ENCODE data around the gene TOX2. TPM values are rescaled to one million over a fixed set of nuclear protein-coding genes. Genes with fewer than 3 reads are reported as not detected.

Gene TOX2
- total RNA-seq, 1 donor from 2014 or later, result 2.4 TPM

DNA sequence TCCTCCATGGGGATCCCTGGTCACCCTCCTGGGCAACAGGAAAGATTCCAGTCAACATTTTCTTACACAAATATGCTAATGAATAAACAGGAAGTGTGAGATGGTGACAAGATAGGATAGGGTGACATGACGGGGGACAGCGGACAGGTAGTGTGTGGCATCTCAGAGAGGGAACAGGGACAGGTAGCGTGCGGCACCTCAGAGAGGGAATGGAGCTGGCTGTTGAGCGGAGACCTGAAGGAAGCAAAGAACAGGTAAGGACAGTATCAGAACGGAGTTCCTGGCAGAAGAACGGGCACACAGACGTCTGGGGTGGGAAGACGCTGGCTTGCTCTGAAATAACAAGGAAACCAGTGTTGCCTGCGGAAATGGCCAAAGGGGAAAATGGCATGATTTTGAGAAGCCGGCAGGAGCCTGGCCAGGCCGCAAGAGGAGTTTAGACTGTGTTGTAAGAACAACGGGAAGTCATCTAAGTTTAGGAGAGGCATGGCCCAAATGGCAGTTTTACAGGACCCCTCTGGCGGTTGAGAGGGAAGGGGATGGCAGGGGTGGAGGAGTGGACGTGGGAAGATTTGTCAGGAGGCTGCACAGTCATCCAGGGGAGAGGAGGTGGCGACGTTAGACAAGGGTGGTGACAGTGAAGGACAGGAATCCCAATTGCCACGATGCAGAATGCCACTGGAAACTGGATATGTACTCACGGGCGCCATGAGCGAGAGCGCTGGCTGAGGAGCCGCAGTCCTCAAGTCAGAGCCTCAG, 160.7 kb downstream of the TOX2 start:
- DNase-seq (ENCODE audit: low read depth, low spot score), result no peak

DNA sequence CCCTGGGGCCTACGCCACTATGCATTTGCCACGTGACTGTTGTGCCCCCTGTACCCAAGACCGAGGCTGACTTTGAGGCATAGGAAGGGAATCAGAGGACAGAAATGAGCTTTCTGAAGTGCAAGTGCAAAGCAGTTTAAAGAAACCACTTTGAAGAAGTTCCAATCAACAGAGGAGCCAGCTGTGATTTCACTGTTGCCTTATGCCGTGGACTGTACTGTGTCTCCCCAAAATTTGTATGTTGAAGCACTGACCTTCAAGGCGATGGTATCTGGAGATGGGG, 161.2 kb downstream of the TOX2 start:
- no peak for DNase-seq (ENCODE audit: low read depth, low spot score)

DNA sequence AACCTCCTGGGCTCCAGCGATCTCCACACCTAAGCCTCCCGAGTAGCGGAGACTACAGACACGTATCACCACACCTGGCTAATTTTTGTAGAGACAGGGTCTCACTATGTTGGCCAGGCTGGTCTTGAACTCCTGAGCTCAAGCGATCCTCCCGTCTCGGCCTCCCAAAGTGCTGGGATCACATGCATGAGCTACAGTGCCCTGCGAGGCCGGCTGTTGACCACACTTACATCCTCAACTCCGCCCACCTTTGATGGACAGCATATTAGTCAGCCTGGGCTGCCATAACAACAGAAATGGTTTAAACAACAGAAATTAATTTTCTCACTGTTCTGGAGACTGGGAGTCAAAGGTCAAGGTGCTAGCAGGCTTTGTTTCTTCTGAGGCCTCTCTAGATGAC, 164.6 kb downstream of the TOX2 start:
- no peak for DNase-seq (ENCODE audit: low read depth, low spot score)

DNA sequence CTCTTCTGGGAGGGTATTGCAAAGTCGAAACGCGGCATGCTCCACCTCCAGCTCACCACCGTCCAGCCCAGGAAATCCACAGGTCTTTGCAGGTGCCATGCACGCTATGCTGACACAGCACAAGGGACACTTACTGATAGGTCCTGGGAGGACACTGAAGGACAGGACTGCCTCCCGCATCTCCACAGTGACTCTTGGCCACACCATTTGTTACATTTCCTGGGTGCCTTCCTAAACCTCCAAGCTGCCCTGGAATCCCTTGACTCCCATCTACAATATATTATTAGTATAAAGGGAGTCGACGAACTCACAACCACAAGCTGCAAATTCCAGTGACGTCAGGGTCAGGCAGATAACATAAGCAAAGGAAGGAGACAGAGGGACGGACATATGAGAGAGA, 165.4 kb downstream of the TOX2 start:
- no peak for DNase-seq (ENCODE audit: low read depth, low spot score)

DNA sequence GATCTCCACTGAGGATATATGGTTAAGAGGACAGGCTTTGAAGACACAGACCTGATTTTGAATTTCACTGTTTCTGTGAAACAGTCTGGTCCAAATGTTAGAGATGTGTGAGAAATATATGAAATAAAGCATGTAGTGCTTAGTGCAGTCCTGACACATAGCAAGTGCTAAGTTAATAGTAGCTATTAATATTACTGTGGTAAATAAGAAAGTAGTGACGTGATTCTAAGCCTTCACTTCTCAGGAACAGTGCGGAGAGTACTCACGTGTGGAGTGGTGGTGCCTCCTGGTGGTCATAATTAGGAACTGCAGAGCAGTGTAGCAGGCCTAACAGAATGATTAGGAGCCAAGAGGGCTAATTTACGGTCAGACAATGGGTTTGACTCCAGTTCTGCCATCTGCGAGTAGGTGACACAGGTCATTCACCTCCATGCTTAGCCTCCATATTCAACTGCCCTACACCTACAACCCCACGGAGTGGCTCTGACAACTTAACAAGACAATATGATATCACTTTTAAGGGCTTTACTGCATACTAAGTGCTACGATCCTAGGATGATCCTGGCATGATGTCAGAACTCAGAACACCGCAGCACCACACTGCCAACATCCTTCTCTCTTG, 166.1 kb downstream of the TOX2 start:
- DNase-seq (ENCODE audit: low read depth, low spot score), result peak; percentile 40

DNA sequence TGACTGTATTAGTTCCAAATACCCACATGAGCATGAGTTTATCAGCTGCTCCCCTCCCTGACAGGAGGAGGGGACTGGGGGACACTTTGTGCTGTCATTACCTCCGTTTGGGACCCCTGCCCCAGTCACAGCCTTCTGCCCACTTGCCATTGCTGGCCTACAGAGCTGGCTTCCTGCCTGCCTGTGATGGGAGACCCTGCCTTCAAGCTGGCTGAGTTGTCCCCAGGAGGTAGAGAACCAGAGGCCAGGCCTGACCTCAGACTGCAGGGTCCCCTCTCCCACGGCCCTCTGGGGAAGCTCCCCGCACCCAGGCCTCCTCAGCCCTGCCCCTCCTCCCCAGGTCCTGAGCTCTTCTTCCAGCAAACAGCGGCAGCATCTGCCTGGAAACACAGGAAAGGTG, 166.8 kb downstream of the TOX2 start:
- DNase-seq (ENCODE audit: low read depth, low spot score), result no peak

DNA sequence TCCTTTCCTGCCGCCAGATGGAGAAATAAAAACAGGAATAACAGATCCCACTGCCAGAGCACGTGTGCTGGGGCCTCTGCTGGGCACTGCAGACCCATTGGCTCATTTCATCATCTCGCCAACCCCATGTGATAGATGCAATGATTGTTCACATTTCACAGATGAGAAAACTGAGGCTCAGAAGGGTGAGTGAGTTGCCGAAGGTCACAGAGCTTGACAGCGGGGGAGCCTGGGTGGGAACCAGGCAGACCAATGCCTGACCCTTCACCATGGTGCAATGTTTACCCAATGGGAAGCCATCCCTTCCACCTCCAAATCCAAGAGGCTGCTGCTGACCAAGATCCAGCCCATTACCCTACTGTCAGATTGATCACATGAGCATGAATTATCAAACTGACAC, 167.2 kb downstream of the TOX2 start:
- no peak for DNase-seq (ENCODE audit: low read depth, low spot score)

DNA sequence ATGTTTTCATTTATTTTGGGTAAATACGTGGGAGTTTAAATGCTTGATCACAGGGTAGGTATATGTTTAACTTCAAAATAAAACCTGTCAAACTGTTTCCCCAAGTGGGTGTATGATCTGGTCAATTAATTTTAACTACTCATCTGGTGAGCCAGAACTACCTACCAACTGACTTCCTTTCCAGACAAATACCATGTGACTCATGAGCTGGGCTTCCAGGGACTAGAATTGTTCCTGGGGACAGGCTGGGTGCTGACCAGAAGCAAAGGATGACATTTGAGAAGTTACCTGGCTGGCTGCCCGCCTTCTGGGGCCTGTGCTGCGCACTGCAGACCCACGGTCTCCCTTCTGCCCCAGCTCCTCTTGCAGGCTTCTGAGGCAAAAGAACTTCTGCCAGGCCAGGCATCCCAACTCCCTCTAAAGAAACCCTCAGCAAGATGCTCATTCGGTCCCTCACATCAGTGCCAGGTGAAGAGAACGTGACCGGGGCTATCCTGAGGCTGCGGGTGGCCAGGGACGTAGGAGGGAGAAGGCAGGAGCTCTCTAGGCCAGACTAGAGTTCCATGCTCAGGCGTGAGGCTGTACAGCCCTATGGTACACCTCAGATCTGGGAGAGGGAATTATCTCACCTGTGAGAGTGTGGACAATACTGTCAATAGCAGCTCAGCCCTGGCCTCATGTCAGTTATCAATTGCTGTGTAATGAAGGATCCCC, 168.7 kb downstream of the TOX2 start:
- no peak for DNase-seq (ENCODE audit: low read depth, low spot score)

DNA sequence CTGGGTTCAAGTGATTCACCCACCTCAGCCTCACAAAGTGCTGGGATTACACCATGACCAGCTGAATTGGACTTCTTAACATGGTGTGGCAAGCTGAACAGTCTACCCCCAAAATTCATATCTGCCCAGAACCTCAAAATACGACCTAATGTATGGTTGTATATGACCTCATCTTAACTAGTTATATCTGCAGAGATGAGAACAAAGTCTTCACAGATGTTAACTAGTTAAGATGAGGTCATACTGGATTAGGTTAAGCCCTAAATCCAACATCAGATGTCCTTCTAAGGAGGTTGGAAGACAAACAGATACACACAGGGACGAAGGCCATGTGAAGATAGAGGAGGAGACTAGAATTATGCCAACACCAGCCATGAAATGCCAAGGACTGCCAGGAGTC, 169.8 kb downstream of the TOX2 start:
- DNase-seq (ENCODE audit: low read depth, low spot score), result no peak

DNA sequence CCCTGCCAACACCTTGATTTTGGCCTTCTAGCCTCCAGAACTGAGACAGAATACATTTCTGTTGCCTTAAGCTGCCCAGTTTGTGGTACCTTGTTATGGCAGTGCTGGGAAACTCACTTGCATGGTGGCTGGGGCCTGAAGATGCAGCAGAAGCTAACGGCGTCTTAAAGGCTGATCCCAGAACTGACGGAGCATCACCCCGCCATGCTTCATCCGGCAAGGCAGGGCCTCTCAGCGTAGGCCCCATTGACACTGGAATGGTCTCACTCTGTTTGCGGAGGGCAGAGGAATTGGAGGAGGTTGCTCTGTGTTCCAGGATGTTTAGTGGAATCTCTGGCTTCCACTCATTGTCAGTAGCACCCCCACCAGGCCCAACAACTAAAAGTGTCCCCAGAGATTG, 170.2 kb downstream of the TOX2 start:
- no peak for DNase-seq (ENCODE audit: low read depth, low spot score)

DNA sequence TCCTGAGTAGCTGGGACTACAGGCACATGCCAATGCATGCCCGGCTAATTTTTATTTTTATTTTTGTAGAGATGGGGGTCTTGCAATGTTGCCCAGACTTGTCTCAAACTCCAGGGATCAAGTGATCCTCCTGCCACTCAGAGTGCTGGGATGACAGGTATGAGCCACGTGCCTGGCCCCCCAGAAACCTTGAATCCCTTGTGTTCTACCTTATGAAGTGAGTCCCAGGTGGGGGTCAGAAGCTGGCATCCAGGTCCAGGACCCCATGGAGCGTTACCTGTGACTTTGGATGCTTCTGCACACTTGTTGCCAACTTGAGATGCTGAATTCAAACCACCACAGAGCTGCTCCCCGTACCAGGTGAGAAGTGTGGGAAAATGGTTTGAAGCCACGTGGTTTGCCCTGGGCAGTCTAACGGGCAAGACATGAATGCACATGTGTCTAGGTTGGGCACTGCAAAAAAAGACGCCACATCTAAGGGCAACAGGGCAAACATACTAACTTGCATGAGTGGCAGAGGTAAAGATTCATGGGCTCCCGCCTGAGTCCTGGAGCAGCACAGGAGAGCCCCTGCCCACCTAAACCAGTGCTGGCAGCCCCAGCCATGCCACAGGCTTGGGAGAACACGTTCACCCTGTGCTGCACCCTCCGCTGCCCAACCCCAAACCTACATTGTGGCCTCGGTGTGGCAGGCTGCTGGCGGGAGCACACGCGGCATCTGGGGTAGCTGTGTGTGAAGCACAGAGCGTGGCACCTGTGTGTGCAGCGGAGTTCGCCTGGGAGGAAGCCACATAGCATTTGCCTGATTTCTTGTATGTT, 171.2 kb downstream of the TOX2 start:
- no peak for DNase-seq (ENCODE audit: low read depth, low spot score)

DNA sequence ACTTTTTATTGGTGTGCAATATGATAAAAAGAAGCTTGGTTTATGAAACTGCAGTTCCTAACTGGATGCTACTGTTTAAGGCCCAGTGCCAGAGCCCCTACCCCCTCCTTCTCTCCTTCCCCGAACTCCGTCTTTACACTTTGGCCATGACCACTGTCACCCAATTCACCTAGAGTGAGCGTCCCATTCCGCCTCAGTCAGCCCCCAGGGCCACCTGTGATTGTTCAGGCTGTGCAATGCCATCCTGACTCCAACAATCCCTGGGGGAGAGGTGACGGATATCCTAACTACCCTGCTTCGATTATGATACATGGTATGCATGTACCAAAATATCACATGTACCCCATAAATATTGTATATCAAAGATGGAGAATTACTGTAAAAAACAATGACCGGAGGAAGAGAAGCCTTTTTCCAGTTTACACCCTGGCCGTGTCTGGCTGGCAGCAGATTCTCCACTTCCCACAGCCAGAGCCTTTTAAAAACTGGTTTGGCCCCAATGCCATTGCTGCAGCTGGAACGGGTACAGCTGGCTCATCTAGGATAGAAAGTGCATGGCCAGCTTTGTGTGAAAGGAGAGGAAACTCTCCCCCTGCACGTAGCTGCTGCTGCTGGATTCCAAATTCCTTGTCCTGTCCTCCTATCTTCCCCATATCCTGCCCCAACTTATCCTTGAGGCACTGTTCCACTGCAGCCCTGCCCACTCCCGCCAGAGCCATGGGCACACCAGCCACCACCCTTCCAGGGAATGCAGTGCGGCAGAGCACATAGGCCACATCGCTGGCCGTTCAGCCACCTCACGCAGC, 172.6 kb downstream of the TOX2 start:
- no peak for DNase-seq (ENCODE audit: low read depth, low spot score)

DNA sequence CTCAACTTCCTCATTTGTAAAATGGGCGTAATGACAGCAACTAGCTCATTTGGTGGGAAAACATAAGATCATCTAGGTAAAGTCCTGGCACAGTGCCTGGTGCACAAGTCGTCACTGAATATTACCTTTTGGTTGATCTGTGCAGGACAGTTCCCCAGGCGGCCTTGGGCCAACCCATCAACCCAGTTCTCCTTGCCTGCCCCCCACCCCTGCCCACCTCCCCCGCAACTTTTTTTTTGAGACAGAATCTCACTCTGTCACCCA, 173.1 kb downstream of the TOX2 start:
- DNase-seq (ENCODE audit: low read depth, low spot score), result no peak

DNA sequence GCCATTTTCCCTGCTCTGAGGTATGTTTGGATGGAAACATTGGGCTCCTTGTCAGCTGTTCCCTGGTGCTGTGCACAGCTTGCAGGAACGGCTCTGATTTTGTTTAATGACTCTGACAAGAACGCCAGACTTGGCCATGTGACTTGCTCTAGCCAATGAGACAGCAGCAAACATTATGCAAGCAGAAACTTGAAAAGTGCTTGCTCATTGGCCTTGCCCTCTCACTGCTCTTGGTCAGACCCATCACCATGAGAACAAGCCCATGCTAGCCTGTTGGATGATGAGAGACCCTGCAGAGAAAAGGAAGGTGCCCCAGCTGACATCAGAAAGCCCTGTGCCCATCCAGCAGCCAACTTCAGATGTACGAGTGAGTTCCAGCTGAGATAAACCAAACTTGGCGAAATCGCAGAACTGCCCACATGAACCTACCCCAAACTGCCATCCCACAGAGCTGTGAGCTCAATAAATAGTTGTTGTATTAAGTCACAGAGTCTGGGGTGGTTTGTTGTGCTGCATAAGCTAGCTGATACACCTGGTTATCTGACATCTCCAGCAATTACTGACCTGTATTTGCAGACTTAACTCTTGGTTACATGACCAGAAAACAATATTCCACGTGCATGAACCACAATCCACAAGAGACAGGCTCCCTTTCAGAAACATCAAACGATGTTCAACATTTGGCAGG, 175.5 kb downstream of the TOX2 start:
- DNase-seq (ENCODE audit: low read depth, low spot score), result no peak

DNA sequence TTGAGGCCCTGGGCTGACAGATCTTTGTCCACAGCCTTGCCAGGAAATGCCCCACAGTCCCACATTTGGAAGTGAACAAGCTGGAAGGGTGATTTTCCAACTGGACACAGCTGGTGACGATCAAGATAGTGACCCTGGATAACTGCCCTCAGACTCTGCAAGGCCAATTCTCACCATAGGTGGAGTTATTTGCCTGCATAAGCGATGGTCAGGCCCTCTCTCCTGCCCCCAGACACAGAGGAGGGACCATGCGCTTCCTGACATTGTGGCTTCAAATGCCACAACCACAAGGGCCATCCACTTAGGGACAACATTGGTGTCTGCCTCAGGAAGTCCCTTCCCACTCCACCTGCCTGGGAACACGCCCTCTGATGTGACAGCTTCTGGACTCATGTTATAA, 176.4 kb downstream of the TOX2 start:
- DNase-seq (ENCODE audit: low read depth, low spot score), result no peak

DNA sequence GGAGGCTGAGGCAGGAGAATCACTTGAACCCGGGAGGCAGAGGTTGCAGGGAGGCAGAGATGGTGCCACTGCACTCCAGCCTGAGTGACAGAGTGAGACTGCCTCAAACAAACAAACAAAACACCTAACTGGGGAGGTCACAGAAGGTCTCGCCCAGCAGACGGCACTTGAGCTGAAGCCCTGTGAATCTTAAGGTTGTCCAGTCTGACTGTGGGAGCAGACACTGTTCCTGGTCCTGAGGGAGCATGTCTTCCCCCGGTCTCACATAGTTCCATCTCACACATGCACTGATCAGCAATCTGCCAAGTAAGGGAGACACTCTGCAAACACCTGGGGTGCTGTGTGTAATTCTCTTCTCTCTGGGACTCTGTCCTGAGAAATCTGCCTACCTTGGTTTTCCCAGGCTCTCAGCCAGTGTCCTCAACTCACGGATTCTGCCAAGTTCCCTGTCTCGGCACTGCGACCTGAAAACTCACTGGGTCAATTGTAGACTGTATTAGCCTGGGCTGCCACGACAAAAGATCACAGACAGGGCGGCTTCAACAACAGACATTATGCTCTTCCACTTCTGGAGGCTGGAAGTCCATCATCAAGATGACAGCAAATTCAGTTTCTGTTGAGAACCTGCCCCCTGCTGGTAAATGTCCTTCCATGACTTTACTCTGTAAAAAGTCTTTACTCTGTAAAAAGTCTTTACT, 178.0 kb downstream of the TOX2 start:
- no peak for DNase-seq (ENCODE audit: low read depth, low spot score)

DNA sequence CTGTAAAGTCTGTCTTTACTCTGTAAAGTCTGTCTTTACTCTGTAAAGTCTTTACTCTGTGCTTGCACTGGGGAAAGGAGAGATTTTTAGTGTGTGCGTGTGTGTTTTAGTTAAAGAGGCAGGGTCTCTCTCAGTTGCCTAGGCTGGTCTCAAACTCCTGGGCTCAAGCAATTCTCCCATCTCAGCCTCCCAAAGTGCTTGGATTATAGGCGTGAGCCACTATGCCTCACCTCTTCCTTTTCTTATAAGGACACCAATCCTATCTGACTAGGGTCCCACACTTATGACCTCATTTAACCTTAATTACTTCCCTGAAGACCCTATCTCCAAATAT, 178.6 kb downstream of the TOX2 start:
- DNase-seq (ENCODE audit: low read depth, low spot score), result no peak

DNA sequence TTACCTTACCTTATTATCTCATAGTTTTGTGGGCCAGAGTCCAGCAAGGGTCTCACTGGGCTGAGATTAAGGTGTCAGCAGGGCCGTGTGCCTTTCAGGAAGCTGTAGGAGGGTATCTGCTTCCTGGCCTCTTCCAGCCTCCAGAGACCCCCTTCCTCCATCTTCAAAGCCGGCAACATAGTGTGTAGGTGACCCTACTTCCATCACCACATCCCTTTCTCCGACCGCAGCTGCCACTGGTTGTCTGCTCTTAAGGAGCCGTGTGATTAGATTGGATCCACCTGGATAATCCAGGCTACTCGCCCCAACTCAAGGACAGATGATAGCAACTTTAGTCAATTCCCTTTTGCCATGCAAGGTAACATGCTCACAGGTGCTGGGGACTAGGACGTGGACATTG, 181.2 kb downstream of the TOX2 start:
- DNase-seq (ENCODE audit: low read depth, low spot score), result no peak

DNA sequence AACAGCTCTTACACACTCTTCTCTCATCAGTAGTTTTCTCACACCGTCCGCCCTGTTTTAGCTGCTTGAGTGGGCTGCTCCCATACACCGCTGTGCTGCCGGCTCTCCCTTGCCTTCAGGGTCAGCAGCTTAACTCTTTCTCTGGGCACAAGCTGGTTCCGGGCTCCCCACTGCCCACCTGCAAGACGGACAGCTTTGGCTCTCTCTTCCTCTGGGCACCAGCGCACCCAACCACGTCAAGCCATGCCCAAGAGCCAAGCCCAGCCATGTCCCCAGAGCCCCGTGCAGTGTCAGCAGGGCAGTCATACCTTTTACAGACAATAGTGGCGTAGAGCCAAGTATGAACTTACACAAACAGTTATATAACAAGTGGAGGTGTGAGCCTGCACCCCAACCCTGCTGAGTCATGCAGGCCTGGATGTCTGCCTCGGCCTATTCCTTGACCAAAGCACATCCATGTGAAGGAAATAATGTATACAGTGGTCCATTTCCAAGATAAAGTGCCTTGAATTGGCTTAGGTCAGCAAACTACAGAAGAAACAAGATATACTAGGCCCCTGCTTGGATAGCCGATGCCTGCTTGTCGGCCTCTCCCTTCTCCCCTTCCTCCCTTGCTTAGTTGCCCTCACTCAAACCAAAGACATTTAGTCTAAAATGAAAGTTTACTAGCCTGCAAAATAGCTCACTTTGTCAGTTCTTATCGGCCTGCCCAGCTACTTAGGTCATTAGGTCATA, 183.0 kb downstream of the TOX2 start:
- DNase-seq (ENCODE audit: low read depth, low spot score), result no peak

DNA sequence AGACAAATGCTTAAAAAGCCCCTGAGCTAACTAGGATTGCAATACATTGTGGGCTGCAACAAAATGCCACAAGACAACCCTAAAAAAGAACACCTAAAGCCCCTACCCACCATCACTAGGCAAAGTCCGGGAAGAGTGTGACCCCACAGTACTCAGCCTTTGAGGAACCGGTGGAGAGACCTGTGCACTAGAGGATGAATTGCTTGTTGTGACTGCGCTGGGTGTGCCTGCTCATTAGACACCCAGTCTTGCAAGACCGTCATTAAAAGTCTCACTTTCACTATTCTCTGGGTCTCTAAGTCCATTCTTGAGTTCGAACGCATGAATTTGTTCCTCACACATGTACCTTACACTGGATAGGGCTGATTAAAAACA, 183.6 kb downstream of the TOX2 start:
- no peak for DNase-seq (ENCODE audit: low read depth, low spot score)

Measured in pulmonary artery endothelial cell (primary cell).